Vagina (tissue), 2 donors: ENCODE results near the gene PMS2.

ENCODE experiments used
- POLR2A ChIP-seq, 2 donors: fragments of 450-650 bp; IDR thresholded peaks; one replicate each; pipeline ENCODE4 v1.6.1; 2017; ENCODE audit warnings: antibody characterized with exemption in 2 of 2, mild to moderate bottlenecking in 2 of 2, moderate library complexity in 2 of 2
- TF ChIP-seq, protein P1 (sequence below), 3 experiments: fragments of 450-650 bp in 2 of 3; fragments of 200-600 bp in 1 of 3; sonication (generic) in 1 of 3; IDR thresholded peaks; one replicate each; pipeline ENCODE4 v1.5.1; 2017 to 2019; ENCODE audit warnings: antibody characterized with exemption in 3 of 3, mild to moderate bottlenecking in 2 of 3, moderate library complexity in 2 of 3

DNA sequence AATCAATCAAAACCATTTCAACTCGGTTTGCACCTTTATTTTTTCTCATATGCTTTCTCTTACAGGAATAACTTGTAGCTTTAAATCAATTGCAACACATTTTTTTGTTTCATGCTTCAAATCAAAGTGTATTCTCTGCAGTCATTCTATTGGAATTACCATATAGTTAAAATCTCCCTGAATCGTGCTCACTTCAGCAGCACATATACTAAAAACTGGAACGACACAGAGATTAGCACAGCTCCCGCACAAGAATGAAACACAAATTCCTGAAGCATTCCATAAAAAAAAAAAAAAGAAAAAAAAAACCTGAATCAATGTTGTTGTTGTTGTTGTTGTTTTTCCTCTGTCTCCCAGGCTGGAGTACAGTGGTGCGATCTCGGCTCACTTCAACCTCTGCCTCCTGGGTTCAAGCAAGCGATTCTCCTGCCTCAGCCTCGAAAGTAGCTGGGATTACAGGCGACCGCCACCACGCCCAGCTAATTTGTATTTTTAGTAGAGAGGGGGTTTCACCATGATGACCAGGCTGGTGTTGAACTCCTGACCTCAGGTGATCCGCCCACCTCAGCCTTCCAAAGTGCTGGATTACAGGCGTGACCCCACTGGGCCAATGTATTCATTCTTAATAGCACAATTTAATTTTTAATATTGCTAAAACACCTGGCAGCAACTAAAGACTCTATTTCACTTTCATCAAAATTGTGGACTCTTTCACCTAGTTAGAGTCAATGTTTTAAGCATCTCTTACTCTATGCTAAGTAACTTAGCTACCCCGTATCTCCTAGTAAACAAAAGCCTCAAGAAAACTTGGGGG lies 48.7 kb upstream of the PMS2 start:
- TF ChIP-seq, protein P1, sequence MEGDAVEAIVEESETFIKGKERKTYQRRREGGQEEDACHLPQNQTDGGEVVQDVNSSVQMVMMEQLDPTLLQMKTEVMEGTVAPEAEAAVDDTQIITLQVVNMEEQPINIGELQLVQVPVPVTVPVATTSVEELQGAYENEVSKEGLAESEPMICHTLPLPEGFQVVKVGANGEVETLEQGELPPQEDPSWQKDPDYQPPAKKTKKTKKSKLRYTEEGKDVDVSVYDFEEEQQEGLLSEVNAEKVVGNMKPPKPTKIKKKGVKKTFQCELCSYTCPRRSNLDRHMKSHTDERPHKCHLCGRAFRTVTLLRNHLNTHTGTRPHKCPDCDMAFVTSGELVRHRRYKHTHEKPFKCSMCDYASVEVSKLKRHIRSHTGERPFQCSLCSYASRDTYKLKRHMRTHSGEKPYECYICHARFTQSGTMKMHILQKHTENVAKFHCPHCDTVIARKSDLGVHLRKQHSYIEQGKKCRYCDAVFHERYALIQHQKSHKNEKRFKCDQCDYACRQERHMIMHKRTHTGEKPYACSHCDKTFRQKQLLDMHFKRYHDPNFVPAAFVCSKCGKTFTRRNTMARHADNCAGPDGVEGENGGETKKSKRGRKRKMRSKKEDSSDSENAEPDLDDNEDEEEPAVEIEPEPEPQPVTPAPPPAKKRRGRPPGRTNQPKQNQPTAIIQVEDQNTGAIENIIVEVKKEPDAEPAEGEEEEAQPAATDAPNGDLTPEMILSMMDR (IDR thresholded peaks at IDR 0.05), result no peak
- TF ChIP-seq POLR2A (IDR thresholded peaks at IDR 0.05), result no peak
